ENCODE data around the gene NCAPD3. TPM values are rescaled to one million over a fixed set of nuclear protein-coding genes. Genes with fewer than 3 reads are reported as not detected.
A peak's percentile ranks its signal among the peaks of the same experiment; 100 is the strongest.
"Not testable (repeated sequence)": the region's sequence is repeated elsewhere in the genome, so short reads cannot be mapped to it uniquely, and the experiment has no call there.

Gene NCAPD3
- total RNA-seq, 1 experiment from 2014 or later: 26.7 TPM

GRCh38 chr11:134257101-134257500 is 33.3 kb upstream of the NCAPD3 start:
- Mint-ChIP-seq H3K4me3 (ENCODE audit: unreplicated experiment) (no peak overlapping the region), H3K27ac (ENCODE audit: low read depth, unreplicated experiment) (no peak overlapping the region), H3K4me1 (ENCODE audit: insufficient read depth, unreplicated experiment) (peaks cover 16% of the 10 kb centered on the region), H3K27me3 (ENCODE audit: insufficient read depth, unreplicated experiment) (no peaks in the 10 kb centered on the region), H3K36me3 (ENCODE audit: insufficient read depth, unreplicated experiment) (peaks cover 27% of the 10 kb centered on the region), H3K9me3 (ENCODE audit: unreplicated experiment) (no peaks in the 10 kb centered on the region)
- ChIA-PET CTCF (interaction anchor here (0.6 to 1.6 kb wide), 3 partner anchors 9 to 148 kb away, joined by 3 to 9 read pairs (median 4); no protein-coding TSS in a partner anchor), POLR2A (interaction anchor here (1.0 to 1.4 kb wide), 2 partner anchors 13 to 33 kb away, joined by 3 to 4 read pairs; partner anchors contain the start of genes NCAPD3 and VPS26B)
- no peak for TF ChIP-seq CTCF (IDR thresholded peaks at IDR 0.05; ENCODE audit: unreplicated experiment)
- no peak for DNase-seq (ENCODE audit: unreplicated experiment)
- BruUV-seq (replicated peaks): no TSS peak
- intact Hi-C loops (cut with micrococcal nuclease): no loop called here

GRCh38 chr11:134255184-134255561 is 31.4 kb upstream of the NCAPD3 start:
- intact Hi-C loops (cut with micrococcal nuclease): not testable (repeated sequence)
- TSS peak; percentile 66 for BruUV-seq (replicated peaks)

GRCh38 chr11:134254433-134255183 is 30.8 kb upstream of the NCAPD3 start:
- no TSS peak for BruUV-seq (replicated peaks)
- CTCF ChIA-PET: interaction anchor here (0.6 to 2.0 kb wide), 4 partner anchors 8 to 37 kb away, joined by 3 to 6 read pairs (median 4); no protein-coding TSS in a partner anchor
- intact Hi-C loops (cut with micrococcal nuclease): no loop called here
- H3K36me3 Mint-ChIP-seq (ENCODE audit: insufficient read depth, unreplicated experiment): peaks cover 21% of the 10 kb centered on the region
- H3K27ac Mint-ChIP-seq (ENCODE audit: low read depth, unreplicated experiment): peak overlapping the region; percentile 83
- no peak for TF ChIP-seq CTCF (IDR thresholded peaks at IDR 0.05; ENCODE audit: unreplicated experiment)
- H3K4me3 Mint-ChIP-seq (ENCODE audit: unreplicated experiment): peak overlapping the region; percentile 90
- H3K27me3 Mint-ChIP-seq (ENCODE audit: insufficient read depth, unreplicated experiment): no peaks in the 10 kb centered on the region
- no peak for DNase-seq (ENCODE audit: unreplicated experiment)
- peaks cover 22% of the 10 kb centered on the region for H3K4me1 Mint-ChIP-seq (ENCODE audit: insufficient read depth, unreplicated experiment)
- H3K9me3 Mint-ChIP-seq (ENCODE audit: unreplicated experiment): no peaks in the 10 kb centered on the region
- POLR2A ChIA-PET: interaction anchor here (0.6 to 5.3 kb wide), 7 partner anchors 10 to 80 kb away, joined by 3 to 52 read pairs (median 4); partner anchors contain the start of genes NCAPD3 and VPS26B

More at GRCh38 chr11:134255184-134255561, 31.4 kb upstream of the NCAPD3 start:
- Mint-ChIP-seq H3K4me1 (ENCODE audit: insufficient read depth, unreplicated experiment) (peaks cover 22% of the 10 kb centered on the region), H3K4me3 (ENCODE audit: unreplicated experiment) (peak overlapping the region; percentile 28), H3K36me3 (ENCODE audit: insufficient read depth, unreplicated experiment) (peaks cover 19% of the 10 kb centered on the region)
- ChIA-PET POLR2A (interaction anchor here (2.0 to 5.3 kb wide), 2 partner anchors 10 to 30 kb away, joined by 5 to 52 read pairs; partner anchors contain the start of genes NCAPD3 and VPS26B), CTCF (interaction anchor here (0.6 to 2.0 kb wide), 3 partner anchors 11 to 37 kb away, joined by 3 to 6 read pairs (median 6); no protein-coding TSS in a partner anchor)
- not testable (repeated sequence) for DNase-seq (ENCODE audit: unreplicated experiment); H3K27me3 Mint-ChIP-seq (ENCODE audit: insufficient read depth, unreplicated experiment); H3K27ac Mint-ChIP-seq (ENCODE audit: low read depth, unreplicated experiment); H3K9me3 Mint-ChIP-seq (ENCODE audit: unreplicated experiment)

GRCh38 chr11:134253188-134253993 is 29.6 kb upstream of the NCAPD3 start, which contains the start of the genes ACAD8 and THYN1:
ACAD8 (plus strand) TSS chr11:134253568; CDS start chr11:134253601, 33 bp downstream.
THYN1 (minus strand) TSS chr11:134253352; CDS start chr11:134252882, 470 bp downstream.
- intact Hi-C loops (cut with micrococcal nuclease): loop anchor here (2.0 kb wide), 1 partner anchor 29 kb away; the partner anchor contains the start of gene VPS26B
- ChIA-PET CTCF (interaction anchor here (0.6 to 2.0 kb wide), 4 partner anchors 9 to 203 kb away, joined by 3 to 6 read pairs (median 4); no protein-coding TSS in a partner anchor), POLR2A (interaction anchor here (1.1 to 5.3 kb wide), 8 partner anchors 11 to 134 kb away, joined by 3 to 52 read pairs (median 4); partner anchors contain the start of genes NCAPD3 and VPS26B)
- H3K4me1 Mint-ChIP-seq (ENCODE audit: insufficient read depth, unreplicated experiment): peaks cover 22% of the 10 kb centered on the region
- BruUV-seq (replicated peaks): no TSS peak
- H3K27ac Mint-ChIP-seq (ENCODE audit: low read depth, unreplicated experiment): peak within 1 kb of the TSS; percentile 83
- H3K4me3 Mint-ChIP-seq (ENCODE audit: unreplicated experiment): peak within 1 kb of the TSS; percentile 90
- H3K27me3 Mint-ChIP-seq (ENCODE audit: insufficient read depth, unreplicated experiment): no peaks in the 10 kb centered on the region
- no peaks in the 10 kb centered on the region for H3K9me3 Mint-ChIP-seq (ENCODE audit: unreplicated experiment)
- peaks cover 23% of the 10 kb centered on the region for H3K36me3 Mint-ChIP-seq (ENCODE audit: insufficient read depth, unreplicated experiment)
- DNase-seq (ENCODE audit: unreplicated experiment): peak; percentile 97
- TF ChIP-seq CTCF (IDR thresholded peaks at IDR 0.05; ENCODE audit: unreplicated experiment): no peak
